ENCODE data around the gene PRDM16. TPM values are rescaled to one million over a fixed set of nuclear protein-coding genes. Genes with fewer than 3 reads are reported as not detected.
A peak's percentile ranks its signal among the peaks of the same experiment; 100 is the strongest.

PRDM16 gene
- total RNA-seq, 2 donors from 2014 or later, result 0.25 TPM; not detected in 1

DNA sequence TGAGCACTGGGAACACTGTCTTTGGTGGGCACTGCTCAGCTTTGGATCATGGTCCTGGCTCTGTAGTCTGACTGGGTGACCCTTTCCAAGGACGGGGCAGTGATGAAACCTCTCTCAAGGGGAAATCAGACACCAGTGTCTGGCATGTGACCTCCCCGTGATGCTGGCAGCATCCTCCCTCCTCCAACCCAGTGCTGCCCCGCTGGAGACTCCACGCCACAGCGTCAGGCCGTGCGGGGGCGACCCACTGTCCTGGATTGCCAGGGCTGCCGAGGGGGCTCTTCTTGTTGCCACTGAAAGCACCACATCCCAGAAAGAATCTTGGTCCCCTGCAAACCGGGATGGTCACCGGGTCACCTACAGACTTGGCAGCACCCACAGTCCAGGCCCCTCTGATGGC, 239.1 kb downstream of the PRDM16 start:
- DNase-seq (ENCODE audit: low spot score in 2 of 2) (no peak), ATAC-seq (no peak)
- H3K36me3 Mint-ChIP-seq, result no peaks in the 10 kb centered on the region
- no peaks in the 10 kb centered on the region for H3K9me3 Mint-ChIP-seq
- H3K27ac Mint-ChIP-seq, result no peak overlapping the region

DNA sequence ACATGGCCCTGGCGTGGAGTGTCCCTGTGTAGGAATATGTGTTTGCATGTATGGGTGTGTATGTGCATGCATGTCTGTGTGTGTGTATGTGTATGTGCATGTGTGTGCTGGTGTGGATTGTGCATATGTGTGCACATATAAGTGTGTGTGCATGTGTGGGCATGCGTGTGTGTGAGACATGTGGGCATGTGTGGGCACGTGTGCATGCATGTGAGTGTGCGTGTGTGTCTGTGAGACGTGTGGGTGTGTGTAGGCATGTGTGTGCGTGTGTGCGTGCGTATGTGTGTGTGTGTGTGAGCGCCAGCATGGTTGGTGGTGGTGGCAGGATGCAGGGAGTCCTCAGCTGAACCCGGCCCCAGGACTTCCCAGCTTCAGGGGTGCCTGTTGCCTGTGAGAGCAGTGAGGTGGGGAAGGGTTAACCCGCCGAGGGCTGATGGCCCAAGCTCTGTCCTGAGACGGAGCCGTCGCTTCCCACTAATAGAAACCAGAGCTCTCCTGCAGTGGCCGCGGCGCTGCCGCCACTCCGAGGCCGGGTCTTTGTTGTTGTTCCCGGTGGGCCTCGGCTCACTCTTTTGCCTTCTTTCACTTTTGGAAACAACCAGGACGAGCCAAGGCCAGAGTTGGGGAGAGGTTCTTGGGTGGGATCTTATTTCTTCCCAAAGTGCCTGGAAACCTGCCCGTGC, 241.9 kb downstream of the PRDM16 start:
- Mint-ChIP-seq H3K36me3 (peaks cover 0 to 6% of the 10 kb centered on the region in 2 donors), H3K27ac (no peak overlapping the region), H3K9me3 (peaks cover 0 to 8% of the 10 kb centered on the region in 2 donors)
- ATAC-seq (no peak), DNase-seq (ENCODE audit: low spot score in 2 of 2) (no peak)

DNA sequence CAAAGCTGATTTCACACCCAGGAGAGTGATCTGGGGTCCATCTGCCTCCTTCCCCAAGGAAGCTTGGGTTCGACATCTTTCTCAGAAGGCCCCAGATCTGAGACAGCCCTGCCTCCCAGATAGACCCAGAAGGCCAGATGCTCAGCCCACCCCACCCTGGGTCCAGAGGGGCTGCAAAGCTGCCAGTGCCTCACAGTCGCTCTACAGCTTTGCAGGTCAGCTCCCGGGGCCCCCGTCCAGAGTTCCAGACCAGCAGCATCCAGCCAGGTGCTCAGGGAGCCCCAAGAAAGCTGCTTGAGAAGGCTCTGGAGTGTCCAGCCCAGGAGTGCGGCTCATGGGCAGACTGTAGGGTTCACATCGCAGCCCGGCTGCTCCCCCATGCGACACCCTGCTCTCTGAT, 242.7 kb downstream of the PRDM16 start:
- ATAC-seq (no peak), DNase-seq (ENCODE audit: low spot score in 2 of 2) (no peak)
- H3K9me3 Mint-ChIP-seq, result peaks cover 5 to 13% of the 10 kb centered on the region in 2 donors
- H3K27ac Mint-ChIP-seq, result no peak overlapping the region
- H3K36me3 Mint-ChIP-seq, result peaks cover 0 to 11% of the 10 kb centered on the region in 2 donors

DNA sequence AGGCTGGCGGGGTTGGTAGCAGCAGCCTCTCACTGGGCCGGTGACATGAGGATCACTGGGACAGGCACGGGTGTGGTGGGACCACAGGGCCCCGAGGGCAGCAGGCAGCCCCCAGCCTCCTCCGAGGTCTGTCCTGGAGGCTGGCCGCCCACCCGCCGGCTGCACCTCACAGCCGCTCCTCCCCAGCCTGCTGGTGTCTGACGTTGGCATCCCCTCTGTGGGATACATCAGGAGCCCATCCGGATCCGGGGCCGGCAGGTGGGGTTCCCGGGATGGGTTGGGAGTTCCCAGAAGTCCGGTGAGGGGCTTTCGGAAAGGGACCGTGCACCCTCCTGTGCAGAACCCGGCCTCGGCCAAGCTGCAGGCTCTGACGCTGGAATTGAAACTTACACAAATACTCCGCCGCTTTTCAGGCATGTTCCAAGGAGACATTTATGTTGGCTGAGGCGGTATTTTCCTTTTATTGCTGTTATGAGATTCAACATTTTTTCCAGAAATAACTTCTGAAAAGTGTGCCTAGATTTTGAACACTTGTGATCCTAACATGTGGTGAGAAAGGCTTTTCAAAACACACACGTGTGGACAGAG, 243.4 kb downstream of the PRDM16 start:
- Mint-ChIP-seq H3K36me3 (peaks cover 0 to 15% of the 10 kb centered on the region in 2 donors), H3K27ac (peak overlapping the region in 1 of 2 donors; percentile 31), H3K9me3 (peaks cover 7 to 16% of the 10 kb centered on the region in 2 donors)
- ATAC-seq (no peak), DNase-seq (ENCODE audit: low spot score in 2 of 2) (no peak)

DNA sequence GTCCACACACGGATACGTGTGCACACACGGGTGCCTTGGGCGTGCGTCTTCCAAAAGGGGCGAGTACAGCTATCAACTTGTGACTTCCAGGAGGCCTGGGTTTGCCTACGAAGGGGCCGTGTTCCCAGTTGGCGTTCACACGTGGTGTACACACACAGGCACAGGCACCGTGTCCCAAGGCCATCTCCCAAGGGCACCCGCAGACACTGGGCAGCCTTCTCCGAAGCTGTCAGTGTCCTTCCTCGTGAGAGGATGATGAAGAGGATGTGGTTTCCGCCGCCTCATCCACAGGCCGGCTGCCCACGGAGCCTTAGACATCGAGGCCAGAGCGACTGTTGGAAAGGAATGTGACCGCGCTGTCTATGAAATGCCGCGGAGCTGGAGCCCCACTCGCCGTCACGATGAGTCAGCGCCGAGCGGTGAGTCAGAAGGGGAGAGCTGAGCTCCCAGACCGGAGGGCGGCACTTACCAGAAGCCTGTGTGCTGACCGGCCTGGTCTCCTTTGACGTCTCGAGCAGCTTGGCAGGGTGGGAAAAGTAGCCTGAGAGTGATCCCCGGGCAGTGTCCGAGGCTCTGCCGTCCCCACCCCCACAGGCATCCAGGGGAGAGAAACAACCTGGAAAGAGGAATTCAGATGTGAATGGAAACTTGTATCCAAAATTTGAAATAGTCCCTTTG, 244.0 kb downstream of the PRDM16 start:
- H3K36me3 Mint-ChIP-seq, result peaks cover 0 to 15% of the 10 kb centered on the region in 2 donors
- peak overlapping the region in 1 of 2 donors; percentile 31 for H3K27ac Mint-ChIP-seq
- DNase-seq (ENCODE audit: low spot score in 2 of 2), result peak; percentile 72 to 81
- peak; percentile 85 to 89 for ATAC-seq
- H3K9me3 Mint-ChIP-seq, result peaks cover 7 to 16% of the 10 kb centered on the region in 2 donors

DNA sequence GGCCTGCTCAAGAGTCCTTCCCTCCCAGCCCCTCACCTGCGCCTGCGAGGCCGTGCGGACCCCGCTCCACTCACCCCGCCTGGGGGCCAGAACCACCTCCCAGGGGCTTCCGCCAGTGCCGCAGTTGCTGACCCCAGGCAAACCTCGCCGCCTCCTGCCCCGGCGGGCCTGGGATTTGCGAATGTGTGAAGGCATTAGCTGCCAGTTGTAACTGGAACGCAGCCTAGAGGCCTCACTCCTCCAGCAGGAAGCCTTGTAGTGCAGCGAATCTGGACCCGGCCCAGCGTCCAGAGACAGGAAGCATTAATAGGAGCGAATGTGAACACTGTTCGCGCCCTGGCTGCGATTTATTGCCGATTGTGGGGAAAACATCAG, 244.6 kb downstream of the PRDM16 start:
- H3K9me3 Mint-ChIP-seq, result peaks cover 7 to 19% of the 10 kb centered on the region in 2 donors
- ATAC-seq, result no peak
- peak overlapping the region in 1 of 2 donors; percentile 31 for H3K27ac Mint-ChIP-seq
- H3K36me3 Mint-ChIP-seq, result peaks cover 0 to 21% of the 10 kb centered on the region in 2 donors
- DNase-seq (ENCODE audit: low spot score in 2 of 2), result no peak

DNA sequence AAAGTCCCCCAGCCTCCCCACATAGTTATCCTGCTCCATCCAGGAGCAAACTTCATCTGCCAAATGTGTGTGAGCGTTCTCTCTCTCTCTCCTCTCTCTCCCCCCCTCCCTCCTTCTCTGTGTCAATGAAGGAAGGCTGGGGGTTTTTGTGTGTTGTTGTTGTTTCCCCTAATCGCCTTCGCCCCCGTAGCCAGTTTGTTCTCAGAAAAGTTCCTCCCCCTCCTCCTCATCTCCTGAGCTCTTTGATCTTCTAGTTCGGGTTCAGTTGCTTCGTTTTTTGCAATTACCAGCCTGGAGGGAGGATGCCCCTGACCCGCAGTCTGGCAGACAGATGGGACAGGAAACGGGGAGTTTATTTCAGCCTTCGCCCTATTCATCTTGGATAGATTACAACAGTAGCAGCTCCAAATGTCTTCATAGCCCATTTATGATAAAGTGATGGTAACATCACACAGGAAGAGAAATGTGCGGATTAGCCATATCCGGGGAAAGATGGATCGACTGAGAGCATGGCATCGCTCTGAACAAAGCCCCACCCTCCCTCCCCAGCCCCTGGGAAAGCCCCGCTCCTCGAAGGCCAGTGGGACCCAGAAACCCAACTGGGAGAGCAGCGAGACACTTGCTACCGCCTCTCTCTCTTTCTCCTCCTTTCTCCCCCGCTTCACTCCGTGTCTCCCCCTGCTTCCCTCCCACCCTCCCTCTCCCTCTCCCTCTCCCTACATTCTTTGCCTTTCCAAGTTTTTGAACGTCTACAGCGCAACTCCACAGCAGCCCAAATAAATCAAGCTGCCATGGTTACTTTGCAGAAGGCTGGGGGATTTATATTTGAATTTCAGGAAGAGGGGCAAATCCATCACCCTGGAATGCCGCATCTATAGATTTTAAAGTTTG, 245.7 kb downstream of the PRDM16 start:
- Mint-ChIP-seq H3K9me3 (peaks cover 7 to 19% of the 10 kb centered on the region in 2 donors), H3K36me3 (peaks cover 0 to 25% of the 10 kb centered on the region in 2 donors), H3K27ac (peak overlapping the region; percentile 44 to 65)
- DNase-seq (ENCODE audit: low spot score in 2 of 2) (no peak), ATAC-seq (no peak)

DNA sequence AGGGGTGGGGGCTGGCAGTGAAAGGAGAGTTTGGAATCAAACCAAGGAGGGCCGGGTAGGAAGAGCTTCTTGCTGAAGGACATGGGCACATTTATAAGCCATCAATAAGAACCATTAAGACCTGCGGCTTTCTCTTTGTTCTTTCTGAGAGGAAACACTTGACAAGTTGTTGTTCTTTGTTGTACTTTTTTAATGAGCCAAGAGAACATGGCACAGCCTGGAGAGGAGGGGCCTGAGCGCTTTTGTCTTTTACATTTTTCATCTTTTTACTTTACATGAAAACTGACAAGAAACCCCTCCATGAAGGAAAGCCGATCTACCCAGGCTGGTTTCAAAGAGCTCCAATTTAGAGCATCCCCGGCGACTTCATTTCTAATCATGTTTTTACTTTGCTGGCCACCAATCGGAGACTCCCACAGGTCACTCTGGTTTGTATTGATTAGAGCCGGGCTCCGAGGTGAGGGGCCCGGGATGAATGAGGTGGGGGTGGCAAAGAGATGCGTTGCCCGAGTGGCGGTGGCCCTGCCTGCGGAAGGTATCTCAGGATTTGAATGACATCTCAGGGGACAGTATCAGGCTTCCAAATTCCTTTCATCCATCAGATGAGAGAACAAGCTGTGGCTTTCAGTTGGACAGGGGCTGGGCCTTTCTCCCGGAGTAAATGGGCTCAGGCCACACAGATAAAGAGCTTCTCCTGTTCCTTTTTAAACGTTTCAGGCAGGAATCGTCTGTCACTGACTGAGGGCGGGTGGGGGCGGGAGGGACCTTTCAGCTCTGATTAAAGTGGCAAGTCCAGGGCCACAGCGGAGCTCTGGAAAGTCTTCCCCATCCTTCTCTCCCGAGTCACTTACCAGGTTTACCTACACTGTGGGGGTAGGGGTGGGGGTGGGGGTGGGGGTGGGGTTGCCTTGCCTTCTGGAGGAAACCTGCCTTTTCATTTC, 246.7 kb downstream of the PRDM16 start:
- DNase-seq (ENCODE audit: low spot score in 2 of 2) (no peak), ATAC-seq (no peak)
- H3K27ac Mint-ChIP-seq, result peak overlapping the region in 1 of 2 donors; percentile 81
- peaks cover 0 to 25% of the 10 kb centered on the region in 2 donors for H3K36me3 Mint-ChIP-seq
- H3K9me3 Mint-ChIP-seq, result peaks cover 7 to 19% of the 10 kb centered on the region in 2 donors

DNA sequence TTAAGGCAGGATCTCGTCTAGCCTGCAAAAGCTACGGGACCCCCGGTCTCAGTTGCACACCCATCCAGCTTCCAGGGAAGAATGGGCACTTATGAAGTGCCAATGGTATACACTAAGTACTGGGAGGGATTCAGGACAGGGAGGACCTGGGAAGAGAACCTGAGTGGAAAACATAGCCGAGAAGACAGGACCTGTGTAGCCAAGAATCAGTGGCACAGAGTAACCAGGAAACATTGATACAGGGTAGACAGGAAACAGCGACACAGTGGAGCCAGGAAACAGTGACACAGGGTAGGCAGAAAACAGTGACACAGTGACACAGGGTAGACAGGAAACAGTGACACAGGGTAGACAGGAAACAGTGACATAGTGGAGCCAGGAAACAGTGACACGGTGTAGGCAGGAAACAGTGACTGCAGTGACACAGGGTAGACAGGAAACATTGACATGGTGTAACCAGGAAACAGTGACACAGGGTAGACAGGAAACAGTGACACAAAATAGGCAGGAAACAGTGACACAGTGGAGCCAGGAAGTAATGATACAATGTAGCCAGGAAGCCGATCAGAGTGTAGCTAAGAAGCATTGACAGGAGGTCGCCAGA, 247.4 kb downstream of the PRDM16 start:
- DNase-seq (ENCODE audit: low spot score in 2 of 2), result no peak
- Mint-ChIP-seq H3K27ac (peak overlapping the region; percentile 63 to 81), H3K36me3 (peaks cover 0 to 25% of the 10 kb centered on the region in 2 donors), H3K9me3 (peaks cover 7 to 19% of the 10 kb centered on the region in 2 donors)
- peak; percentile 61 to 80 for ATAC-seq

DNA sequence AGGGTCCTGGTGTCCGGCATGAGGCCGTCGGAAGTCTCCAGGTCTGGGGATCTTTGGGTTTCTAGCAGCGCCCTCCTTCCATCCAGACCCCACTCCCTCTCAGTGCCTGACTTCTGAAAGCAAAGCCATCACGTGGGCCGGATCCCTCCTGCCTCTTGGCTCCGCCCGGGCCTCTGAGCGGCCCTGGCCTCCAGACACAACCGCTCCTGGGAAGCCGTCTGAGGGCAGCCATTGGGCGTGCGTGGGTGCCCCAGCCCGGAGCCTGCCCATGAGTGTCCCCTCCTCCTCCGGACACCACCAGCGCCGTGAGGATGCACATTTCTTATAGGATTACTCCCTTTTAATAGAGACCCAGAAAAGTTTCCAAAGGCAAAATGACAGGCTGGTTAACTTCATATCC, 248.5 kb downstream of the PRDM16 start:
- Mint-ChIP-seq H3K9me3 (peaks cover 7 to 19% of the 10 kb centered on the region in 2 donors), H3K36me3 (peaks cover 0 to 25% of the 10 kb centered on the region in 2 donors), H3K27ac (no peak overlapping the region)
- ATAC-seq (no peak), DNase-seq (ENCODE audit: low spot score in 2 of 2) (no peak)

DNA sequence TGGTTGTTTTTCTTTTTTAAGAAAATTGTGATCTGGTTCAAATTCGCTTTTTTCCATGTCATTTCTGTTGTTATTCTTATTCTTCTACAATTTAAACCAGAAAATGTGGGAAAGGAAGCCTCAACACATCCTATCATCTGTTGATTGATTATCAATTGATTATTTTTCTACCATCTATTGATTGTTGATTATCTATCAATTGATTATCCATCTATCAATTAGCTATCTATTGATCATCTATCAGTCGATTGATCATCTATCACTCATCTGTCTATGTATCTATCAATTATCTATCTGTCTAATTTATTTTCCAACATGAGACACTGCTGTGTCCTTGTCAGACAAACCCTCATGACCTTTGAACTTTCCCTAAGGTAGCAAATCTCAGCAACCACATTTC, 249.3 kb downstream of the PRDM16 start:
- Mint-ChIP-seq H3K9me3 (peaks cover 7 to 19% of the 10 kb centered on the region in 2 donors), H3K27ac (no peak overlapping the region), H3K36me3 (peaks cover 0 to 25% of the 10 kb centered on the region in 2 donors)
- no peak for DNase-seq (ENCODE audit: low spot score in 2 of 2)
- no peak for ATAC-seq

DNA sequence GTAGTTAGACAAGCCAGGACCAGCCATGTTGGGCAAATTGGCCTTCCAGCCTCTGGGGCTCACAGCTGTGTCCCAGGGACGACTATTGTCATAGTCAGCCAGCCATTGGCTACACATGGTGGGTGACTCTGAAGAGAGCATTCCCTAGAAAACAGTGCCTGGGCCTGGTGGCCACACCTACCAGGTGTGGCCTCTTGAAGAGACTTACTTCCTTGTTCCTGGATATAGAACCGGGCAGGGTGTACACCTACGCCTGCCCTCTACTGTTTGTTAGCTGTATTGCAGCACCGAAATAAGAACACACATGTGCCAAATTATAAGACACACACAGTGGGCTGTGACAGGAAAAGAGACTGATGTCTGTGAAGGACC, 250.9 kb downstream of the PRDM16 start:
- Mint-ChIP-seq H3K36me3 (peaks cover 0 to 19% of the 10 kb centered on the region in 2 donors), H3K27ac (peak overlapping the region in 1 of 2 donors; percentile 73), H3K9me3 (peaks cover 7 to 16% of the 10 kb centered on the region in 2 donors)
- DNase-seq (ENCODE audit: low spot score in 2 of 2), result peak in 1 of 2 donors; percentile 62
- ATAC-seq, result peak; percentile 64 to 70

DNA sequence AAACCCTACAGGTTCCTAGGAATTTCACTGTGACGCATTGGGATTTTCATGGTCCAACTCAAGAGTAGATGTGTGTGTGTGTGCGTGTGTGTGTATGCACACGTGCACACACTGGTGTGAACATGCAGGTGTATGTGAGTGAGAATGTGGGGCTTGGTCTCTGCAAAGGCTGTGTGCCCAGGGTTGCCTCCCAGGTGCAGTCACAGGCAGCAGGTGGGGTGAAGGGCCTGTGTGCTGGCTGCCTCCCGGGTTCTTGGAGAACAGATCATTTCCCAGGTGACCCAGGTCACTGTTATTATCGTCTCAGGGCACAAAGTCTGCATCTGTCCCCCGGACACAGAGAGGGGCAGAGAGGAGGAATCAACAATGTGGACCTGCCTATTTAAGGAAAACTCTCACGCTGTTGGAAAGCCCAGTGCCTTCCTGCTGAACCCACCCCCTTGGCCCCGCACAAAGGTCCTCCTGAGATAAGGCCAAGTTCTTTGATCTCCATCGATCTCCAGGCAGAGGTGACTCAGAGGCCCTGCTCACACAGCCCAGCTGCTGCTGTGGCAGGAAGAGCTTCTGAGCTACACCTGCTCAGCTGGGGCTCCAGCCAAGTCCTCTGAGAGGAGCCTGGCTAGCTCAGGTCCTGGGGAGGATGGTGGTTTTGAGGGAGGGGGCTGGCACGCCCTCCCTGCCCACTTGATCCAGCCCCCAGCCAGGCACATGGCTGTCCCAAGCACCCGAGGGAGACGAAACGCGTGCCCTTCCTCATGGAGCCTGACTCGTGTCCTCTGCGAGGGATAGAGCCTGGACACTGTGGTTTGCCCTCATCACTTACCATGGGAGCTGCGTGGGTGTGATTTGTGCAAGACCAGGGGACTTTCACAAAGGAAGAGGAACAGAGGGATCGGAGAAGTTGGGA, 251.5 kb downstream of the PRDM16 start:
- peaks cover 7 to 11% of the 10 kb centered on the region in 2 donors for H3K9me3 Mint-ChIP-seq
- peaks cover 0 to 19% of the 10 kb centered on the region in 2 donors for H3K36me3 Mint-ChIP-seq
- peak; percentile 10 to 39 for ATAC-seq
- H3K27ac Mint-ChIP-seq, result peak overlapping the region in 1 of 2 donors; percentile 73
- no peak for DNase-seq (ENCODE audit: low spot score in 2 of 2)

All from activated naive CD4-positive, alpha-beta T cell treated with anti-CD3 and anti-CD28 coated beads, Interleukin-2, amount 50 U/mL, for 72 hours (primary cell).